22Rv1 (cell line): Measurements from ENCODE around the gene EHD4.

Experiments
- CTCF ChIP-seq: fragments of 450-650 bp; IDR thresholded peaks from 2 replicates; pipeline ENCODE4 v1.5.1; 2017; ENCODE audit warnings: mild to moderate bottlenecking
- ZFX ChIP-seq: fragments of 450-650 bp; IDR thresholded peaks from 2 replicates; pipeline ENCODE4 v1.6.1; 2017; ENCODE audit warnings: antibody characterized with exemption, borderline replicate concordance

GRCh38 chr15:41901431-41901830 is 70.9 kb downstream of the EHD4 start:
- TF ChIP-seq CTCF = no peak
- TF ChIP-seq ZFX = no peak
